Parathyroid adenoma (tissue), 2 donors: ENCODE results near the gene RANBP3.

ENCODE experiments used
- H2AFZ ChIP-seq: fragments of 300-600 bp; sonication (generic); one replicate; pipeline ENCODE4 v1.7.0; 2017; ENCODE audit warnings: antibody characterized with exemption, mild to moderate bottlenecking
- H3K27ac ChIP-seq: fragments of 300-600 bp; sonication (generic); one replicate; pipeline ENCODE4 v1.7.0; 2017
- H3K27me3 ChIP-seq: fragments of 300-600 bp; sonication (generic); one replicate; pipeline ENCODE4 v1.7.0; 2017; ENCODE audit warnings: low read length; ENCODE audit not compliant: control insufficient read depth, insufficient read depth
- H3K36me3 ChIP-seq: fragments of 300-600 bp; sonication (generic); one replicate; pipeline ENCODE4 v1.7.0; 2017; ENCODE audit warnings: low read length; ENCODE audit not compliant: control insufficient read depth, insufficient read depth
- H3K4me1 ChIP-seq: fragments of 300-600 bp; sonication (generic); one replicate; pipeline ENCODE4 v1.7.0; 2017; ENCODE audit warnings: control low read depth
- H3K4me2 ChIP-seq: fragments of 300-600 bp; sonication (generic); one replicate; pipeline ENCODE4 v1.7.0; 2017; ENCODE audit warnings: low read length
- H3K4me3 ChIP-seq: fragments of 300-600 bp; sonication (generic); one replicate; pipeline ENCODE4 v1.7.0; 2017; ENCODE audit warnings: low read depth, low read length
- H3K79me2 ChIP-seq: fragments of 300-600 bp; sonication (generic); one replicate; pipeline ENCODE4 v1.7.0; 2017; ENCODE audit warnings: control low read depth
- H3K9ac ChIP-seq: fragments of 300-600 bp; sonication (generic); one replicate; pipeline ENCODE4 v1.7.0; 2017; ENCODE audit warnings: mild to moderate bottlenecking
- H3K9me3 ChIP-seq: fragments of 300-600 bp; sonication (generic); one replicate; pipeline ENCODE4 v1.7.0; 2017; ENCODE audit warnings: low read length; ENCODE audit not compliant: control insufficient read depth
- CTCF ChIP-seq: fragments of 300-600 bp; sonication (generic); IDR thresholded peaks from one replicate; pipeline ENCODE4 v1.7.0; 2017; ENCODE audit warnings: antibody characterized with exemption, mild to moderate bottlenecking
- donor health status: primary hyperparathyroidism.

RANBP3 gene

DNA sequence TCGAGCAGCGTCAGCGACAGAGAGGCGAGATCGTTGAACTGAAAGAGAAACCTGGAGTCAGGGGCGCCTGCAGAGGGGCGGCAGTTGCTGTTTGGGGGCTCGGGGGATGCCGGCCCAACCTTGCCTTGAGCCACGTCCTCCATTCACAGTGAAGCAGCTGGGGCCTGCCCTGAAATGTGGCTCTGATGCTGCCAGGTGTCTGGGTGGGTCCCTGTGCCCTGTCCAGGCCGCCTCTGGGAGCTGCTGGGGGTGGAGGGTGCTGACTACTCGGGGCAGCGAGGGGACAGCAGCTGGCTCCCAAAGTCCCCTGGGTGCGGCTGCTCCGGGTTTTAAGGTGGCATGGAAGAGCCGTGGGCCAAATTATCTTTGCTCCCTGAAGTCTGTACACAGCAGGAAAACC lies 17.7 kb upstream of the RANBP3 start:
- no peak overlapping the region for H3K4me2 ChIP-seq
- no peak for TF ChIP-seq CTCF
- H3K27ac ChIP-seq, result no peak overlapping the region
- H3K9me3 ChIP-seq, result no peaks in the 10 kb centered on the region
- no peak overlapping the region for H3K4me3 ChIP-seq
- H3K36me3 ChIP-seq, result no peaks in the 10 kb centered on the region
- no peak overlapping the region for H3K9ac ChIP-seq
- no peaks in the 10 kb centered on the region for H3K27me3 ChIP-seq
- no peak overlapping the region for H2AFZ ChIP-seq
- no peaks in the 10 kb centered on the region for H3K4me1 ChIP-seq
- H3K79me2 ChIP-seq, result no peaks in the 10 kb centered on the region

DNA sequence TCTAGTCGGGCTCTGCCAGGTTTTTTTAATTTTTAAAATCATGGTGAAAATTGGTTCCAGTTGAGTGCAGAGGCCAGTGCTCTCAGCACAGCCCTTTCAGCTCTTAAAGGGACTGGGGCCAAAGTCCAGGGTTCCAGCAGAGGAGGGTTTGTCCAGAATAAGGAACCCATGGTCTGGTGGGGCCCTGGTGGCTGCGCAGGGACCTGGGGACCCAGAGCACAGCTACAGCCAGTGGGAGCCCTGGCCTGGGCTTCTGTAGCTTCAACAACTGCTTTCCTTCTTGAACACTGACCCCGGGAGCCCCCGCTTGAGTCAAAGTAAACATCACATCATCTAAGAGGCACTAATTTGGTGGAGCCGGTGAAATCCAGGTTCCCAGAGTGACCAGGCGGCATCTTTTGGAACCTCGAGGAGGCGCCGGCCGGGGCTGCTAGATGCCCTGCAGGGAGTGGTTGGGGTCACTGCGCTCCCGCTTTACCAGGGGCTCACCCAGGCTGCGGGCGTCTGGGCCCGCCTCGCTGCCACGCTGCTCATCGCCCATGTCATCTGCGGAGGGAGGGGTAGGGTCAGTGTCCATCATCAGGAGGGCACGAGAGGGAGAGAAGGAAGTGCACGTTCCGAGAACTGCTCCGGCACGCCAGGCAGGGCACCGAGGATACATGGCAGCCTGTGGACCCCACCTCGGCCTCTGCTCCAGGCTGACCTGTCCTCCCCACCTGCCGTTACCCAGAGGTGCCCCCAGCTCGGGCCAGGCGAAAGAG lies 16.6 kb upstream of the RANBP3 start:
- H3K27ac ChIP-seq, result no peak overlapping the region

DNA sequence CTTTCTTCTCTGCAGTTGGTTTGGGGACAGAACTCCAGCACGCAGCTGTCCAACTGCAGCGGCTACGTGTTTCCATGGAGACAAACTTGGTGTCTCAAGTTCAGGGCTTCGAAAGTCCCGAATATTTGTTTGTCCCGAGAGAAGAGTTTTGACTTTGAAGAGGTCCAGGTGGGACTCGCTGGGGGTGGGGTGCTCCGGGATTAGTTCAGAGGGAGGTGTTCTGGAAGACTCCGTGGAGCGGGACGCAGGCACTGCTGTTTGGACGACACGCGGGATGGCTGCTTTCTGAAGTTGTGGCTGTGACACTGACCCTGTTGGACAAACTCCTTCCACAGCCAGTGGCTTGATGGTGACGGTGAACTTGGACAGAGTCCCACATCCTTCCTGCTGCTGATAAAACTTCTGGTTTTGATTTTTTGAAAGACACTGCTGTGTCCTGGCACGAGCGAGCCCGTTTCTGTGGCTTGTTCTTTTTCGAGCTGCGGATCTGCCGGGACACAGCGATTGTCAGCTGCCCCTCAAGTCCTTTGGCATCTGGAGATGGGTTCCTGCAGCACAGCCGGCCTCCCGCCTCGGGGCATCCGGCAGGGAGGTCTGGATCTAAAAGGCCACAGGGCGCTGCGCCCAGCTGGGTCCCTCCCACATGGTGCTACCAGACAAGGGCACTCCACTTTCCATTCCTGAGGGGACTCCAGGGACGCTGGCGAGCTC lies 15.9 kb upstream of the RANBP3 start:
- no peak for TF ChIP-seq CTCF
- Histone ChIP-seq H3K4me1 (no peaks in the 10 kb centered on the region), H3K9me3 (no peaks in the 10 kb centered on the region), H3K27me3 (no peaks in the 10 kb centered on the region), H3K36me3 (no peaks in the 10 kb centered on the region), H2AFZ (no peak overlapping the region), H3K4me2 (no peak overlapping the region), H3K9ac (no peak overlapping the region), H3K4me3 (no peak overlapping the region), H3K79me2 (no peaks in the 10 kb centered on the region), H3K27ac (no peak overlapping the region)

More for the DNA sequence above, 16.6 kb upstream of the RANBP3 start:
- H3K4me2 ChIP-seq, result no peak overlapping the region
- H2AFZ ChIP-seq, result no peak overlapping the region
- no peak overlapping the region for H3K9ac ChIP-seq
- H3K36me3 ChIP-seq, result no peaks in the 10 kb centered on the region
- no peak for TF ChIP-seq CTCF
- H3K4me1 ChIP-seq, result no peaks in the 10 kb centered on the region
- H3K4me3 ChIP-seq, result no peak overlapping the region
- no peaks in the 10 kb centered on the region for H3K27me3 ChIP-seq
- H3K9me3 ChIP-seq, result no peaks in the 10 kb centered on the region
- no peaks in the 10 kb centered on the region for H3K79me2 ChIP-seq

GRCh38 chr19:5993201-5993600 lies 15.3 kb upstream of the RANBP3 start:
- no peak overlapping the region for H3K4me3 ChIP-seq
- H2AFZ ChIP-seq, result no peak overlapping the region
- H3K27ac ChIP-seq, result no peak overlapping the region
- no peaks in the 10 kb centered on the region for H3K4me1 ChIP-seq
- H3K4me2 ChIP-seq, result no peak overlapping the region
- H3K9ac ChIP-seq, result no peak overlapping the region
- no peaks in the 10 kb centered on the region for H3K9me3 ChIP-seq
- TF ChIP-seq CTCF, result no peak
- H3K79me2 ChIP-seq, result no peaks in the 10 kb centered on the region
- H3K36me3 ChIP-seq, result no peaks in the 10 kb centered on the region
- no peaks in the 10 kb centered on the region for H3K27me3 ChIP-seq
